ENCODE measurements around the gene SOX18.
A peak's percentile ranks its signal among the peaks of the same experiment; 100 is the strongest.

SOX18 gene

DNA sequence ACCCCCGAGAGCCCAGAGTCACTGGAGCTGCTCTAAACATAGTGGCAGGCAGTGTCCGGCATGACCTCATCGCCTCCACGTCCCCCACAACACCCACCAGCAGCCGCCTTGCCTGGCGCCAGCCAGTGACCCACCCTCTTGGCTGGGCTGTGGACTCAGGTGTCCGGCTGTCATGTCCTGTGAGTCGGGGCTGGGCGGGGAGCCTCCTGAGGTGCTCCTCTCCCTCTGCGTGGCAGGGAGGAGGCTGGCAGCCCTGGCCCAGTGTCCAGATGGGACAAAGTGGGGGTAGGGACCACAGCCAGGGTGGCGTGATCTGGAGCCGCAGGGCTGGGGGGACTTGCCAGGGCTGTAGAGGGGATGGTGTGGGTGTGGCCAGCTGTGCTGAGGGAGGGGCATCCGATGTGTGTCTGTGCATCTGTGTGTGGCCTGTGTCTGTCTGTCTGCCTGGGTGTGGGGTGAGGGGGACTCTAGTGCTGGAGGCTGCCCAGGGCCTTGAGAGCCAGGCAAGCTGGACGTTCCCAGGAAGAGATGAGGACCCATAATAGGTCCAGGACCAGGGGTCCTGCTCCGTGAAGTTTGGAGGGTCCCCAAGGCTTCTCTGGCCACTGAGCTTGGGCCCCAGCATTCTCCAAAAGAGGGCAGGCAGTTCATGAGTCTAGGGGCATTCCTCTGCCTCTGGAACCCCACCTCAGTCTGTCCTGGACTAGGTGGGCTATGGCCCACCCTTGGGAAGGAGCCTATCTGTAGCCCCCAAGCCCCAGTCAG, 2.3 kb upstream of the SOX18 start:
- DNase-seq, result no peak

- no peak for DNase-seq
Measured at GRCh38 chr20:64051033-64051452, 1.6 kb upstream of the SOX18 start.

GRCh38 chr20:64050261-64051032, 1.0 kb upstream of the SOX18 start:
- no peak for DNase-seq

DNA sequence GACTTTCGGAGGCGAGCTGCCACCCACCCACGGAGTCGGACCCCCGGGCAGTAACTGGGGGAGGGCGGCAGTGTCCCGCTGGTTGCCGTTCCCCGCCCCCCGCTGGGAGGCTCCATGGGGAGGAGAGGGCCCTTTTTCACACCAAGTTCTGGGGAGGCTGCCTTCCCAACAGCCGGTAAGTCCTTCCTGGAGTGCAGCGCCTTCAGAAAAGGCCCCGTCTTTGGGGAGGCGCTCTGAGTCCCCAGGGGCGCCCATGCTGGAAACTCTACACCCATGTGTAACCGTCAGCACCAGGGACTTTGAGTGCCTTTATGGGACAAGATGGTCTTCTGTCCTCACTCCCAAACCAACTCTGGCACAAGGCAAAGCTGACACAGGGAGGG, 430 bp upstream of the SOX18 start:
- DNase-seq, result no peak

GRCh38 chr20:64048402-64049044, 916 bp downstream of the SOX18 start:
- DNase-seq, result no peak

DNA sequence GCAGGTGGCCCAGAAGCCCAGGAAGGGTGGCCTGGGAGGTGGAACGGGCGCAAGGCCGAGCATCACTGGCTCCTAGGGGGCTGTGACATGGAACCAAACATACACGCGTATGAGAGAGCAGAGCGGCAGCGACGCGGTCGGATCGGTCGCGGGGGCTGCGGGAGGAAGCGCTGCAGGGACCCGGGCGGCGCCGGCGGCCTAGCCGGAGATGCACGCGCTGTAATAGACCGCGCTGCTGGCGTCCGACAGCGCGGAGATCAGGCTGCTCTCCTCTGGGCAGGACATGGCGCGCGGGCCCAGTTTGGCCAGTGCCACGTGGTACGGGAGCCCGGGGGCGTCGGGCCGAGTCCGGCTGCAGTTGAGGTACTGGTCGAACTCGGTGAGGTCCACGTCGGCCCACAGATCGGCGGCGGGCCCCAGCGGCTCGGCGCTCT, 1.5 kb downstream of the SOX18 start:
- DNase-seq, result no peak

DNA sequence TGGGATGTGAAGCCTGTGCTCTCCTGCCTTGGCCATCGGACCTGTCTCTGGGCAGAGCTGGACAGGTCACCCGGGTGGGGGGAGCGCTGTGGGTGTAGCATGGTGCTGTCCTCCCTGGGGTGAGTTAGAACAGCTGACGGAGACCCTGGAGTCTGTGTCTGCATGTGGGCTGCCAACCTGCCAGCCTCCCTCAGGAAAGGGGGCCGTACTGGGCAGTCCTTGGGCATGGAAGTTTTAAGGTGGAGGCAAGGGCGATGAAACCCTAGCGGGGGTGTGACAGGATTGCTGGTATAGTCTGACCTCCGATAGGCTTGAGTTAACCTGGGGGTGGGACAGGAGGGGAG, 2.4 kb downstream of the SOX18 start:
- no peak for DNase-seq

GRCh38 chr20:64045346-64046011, 4.0 kb downstream of the SOX18 start:
- DNase-seq, result no peak

GRCh38 chr20:64044484-64045247, 4.8 kb downstream of the SOX18 start:
- DNase-seq, result no peak

- DNase-seq, result no peak
Measured at GRCh38 chr20:64043768-64044167, 5.7 kb downstream of the SOX18 start.

- no peak for DNase-seq
Measured at GRCh38 chr20:64042054-64042781, 7.2 kb downstream of the SOX18 start.

- DNase-seq, result no peak
Measured at GRCh38 chr20:64041781-64042053, 7.7 kb downstream of the SOX18 start.

- no peak for DNase-seq
Measured at GRCh38 chr20:64041040-64041780, 8.2 kb downstream of the SOX18 start.

- no peak for DNase-seq
Measured at GRCh38 chr20:64040231-64041039, 9.0 kb downstream of the SOX18 start.

- no peak for DNase-seq
Measured at GRCh38 chr20:64039293-64040160, 9.9 kb downstream of the SOX18 start.

DNA sequence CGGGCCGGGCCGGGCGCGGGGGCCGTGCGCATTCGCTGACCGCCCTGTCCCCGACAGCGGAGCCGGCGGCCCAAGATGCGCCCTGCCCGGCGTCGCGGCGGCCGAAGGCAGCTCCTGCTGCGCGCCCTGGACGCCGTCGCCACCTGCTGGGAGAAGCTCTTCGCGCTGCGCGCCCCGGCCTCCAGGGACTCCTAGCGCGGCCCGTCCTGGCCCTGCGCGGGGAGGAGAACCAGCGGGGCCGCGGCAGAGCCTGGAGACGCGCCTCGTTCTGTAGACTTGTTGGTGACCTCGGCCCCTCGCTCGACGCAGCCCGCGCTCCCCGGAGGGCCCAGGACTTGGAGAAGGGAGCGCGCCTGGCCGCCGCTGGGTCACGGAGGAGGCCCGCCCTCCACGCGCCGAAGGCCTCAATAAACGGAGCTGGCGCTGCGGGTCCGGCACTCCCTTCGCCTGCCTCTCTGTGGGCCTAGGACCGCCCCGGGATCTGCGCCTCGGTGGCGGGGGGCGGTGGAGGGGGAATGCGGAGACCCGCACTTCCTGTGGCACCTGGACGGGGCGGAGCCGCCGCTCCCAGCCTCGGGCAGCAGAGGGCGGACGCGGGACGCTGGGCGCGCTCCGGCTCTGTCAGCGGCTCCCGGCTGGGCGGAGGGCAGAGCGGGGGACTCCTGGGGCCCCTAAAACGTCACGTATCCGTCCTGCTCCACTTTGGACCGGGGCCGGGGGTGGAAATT, 10.7 kb downstream of the SOX18 start:
- peak; percentile 83 for DNase-seq

DNA sequence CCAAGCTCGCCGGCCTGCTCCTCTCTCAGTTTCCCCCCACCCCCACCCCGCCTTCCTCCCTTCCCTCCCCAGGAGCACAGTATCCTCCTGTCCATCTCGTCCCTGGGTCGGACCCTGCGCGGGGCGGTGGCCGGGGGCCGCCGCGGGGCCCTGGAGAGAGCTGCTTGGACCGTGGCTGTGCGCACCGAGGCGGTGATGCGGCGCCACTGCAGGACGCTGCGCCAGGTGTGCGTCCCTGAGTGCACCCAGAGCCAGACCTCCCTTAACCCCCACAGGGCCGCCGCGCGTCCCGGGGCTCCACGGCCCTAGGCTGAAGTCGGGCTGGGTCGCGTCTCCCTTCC, 11.2 kb downstream of the SOX18 start:
- no peak for DNase-seq

- peak; percentile 43 for DNase-seq
Measured at GRCh38 chr20:64037498-64038213, 11.8 kb downstream of the SOX18 start.
